GM19025 (cell line): ENCODE results near the gene SLC6A11.

Experiments used
- ATAC-seq: cut with Tn5 transposase; IDR thresholded peaks from one replicate; pipeline ENCODE4 v1.9.1; 2021; ENCODE audit warnings: mild to moderate bottlenecking, low read depth, moderate library complexity; ENCODE audit not compliant: unreplicated experiment

Gene SLC6A11

DNA sequence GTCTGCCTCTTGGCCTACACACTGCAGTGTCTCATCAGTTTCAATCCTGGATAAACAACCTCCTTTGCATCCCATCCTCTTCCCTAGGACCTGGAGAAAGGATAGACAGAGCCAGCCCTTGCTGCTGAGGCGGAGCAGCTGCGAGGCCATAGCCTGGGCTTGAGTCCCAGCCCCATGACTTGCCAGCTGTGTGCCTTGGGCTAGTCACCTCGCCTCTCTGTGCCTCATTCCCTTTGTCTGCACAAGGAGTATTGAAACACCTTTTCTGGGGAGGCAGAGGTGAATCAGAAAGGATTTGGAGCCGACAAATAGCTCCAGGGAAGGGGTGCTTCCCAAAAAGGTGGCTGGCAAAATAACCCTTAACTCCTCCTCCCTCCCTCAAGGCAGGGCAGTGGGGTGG lies 111.5 kb downstream of the SLC6A11 start:
- ATAC-seq: no peak

DNA sequence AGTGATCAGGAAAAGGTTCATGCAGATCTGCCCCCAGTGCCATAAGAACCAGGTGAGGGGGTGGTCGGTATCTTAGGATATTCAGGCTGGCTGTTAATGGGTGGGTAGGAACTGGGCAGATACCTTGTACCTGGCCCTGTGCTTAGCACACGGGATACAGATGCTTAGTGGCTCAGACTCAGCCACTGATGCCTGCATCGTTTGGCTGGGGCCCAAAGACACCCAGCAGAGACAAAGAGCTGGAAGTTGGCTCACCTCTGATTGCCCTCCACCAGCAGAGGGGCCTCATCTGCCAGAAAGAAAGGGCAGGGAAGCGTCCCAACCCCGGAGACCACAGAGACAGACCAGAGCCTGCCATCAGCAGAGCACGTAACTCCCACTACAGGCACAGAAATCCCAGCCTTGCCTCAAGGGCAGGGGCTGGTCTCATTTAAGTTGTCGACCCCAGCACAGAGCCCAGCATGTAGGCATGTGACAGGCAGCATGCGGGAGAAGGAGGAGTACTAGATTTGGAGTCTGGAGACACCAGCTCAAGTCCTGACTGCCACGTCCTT lies 112.5 kb downstream of the SLC6A11 start:
- ATAC-seq: no peak

DNA sequence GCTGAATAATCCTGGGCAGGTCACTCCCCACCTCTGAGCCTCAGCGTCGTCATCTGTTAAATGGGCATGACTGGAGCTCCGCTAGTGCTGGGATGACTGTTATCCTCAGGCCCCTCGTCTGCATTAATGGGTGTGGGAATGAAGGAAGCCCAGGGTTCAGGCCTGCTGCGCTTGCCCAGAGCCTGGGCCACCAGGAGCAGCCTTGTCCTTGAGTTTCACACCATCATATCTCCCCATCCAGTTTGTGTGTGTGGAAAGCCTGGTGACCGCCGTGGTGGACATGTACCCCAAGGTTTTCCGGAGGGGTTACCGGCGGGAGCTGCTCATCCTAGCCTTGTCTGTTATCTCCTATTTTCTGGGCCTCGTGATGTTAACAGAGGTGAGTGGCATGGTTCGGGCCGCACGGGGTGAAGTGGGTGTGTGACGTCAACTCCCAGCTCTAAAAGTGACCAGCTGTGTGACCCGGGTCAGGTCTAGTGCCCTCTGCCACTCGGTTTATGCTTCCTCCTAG lies 113.0 kb downstream of the SLC6A11 start:
- ATAC-seq: no peak

DNA sequence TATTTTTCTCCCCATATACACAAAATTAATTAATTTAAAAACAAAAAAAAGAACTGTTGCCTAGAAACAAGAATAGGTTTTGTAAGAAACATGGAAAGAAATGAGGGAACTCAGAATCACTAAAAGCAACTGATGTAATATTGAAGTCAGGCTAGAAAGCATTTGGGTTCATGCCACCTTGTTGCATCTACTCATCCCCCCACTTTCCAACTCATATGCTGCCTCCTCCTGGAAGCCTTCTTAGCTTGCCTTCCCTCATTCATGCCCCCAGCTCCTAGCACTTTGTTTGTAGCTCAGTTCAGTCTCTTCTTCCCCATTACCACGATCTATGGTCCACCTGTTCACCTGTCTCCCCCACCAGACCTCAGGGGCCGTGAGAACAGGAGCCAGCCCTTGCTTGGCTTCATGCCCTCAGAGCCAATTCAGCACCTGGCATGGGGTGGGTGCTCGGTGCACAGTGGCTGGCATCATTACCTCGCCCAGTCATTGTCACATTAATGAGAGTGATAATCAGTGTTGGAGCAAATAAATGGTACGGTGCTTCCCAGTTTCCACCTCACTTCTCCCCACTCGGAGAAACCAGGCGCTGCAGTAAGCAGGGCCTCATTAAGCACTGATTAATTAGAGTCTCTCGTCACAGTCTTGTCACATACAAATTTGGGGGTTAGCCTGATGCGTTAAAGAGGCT lies 114.1 kb downstream of the SLC6A11 start:
- ATAC-seq: no peak

DNA sequence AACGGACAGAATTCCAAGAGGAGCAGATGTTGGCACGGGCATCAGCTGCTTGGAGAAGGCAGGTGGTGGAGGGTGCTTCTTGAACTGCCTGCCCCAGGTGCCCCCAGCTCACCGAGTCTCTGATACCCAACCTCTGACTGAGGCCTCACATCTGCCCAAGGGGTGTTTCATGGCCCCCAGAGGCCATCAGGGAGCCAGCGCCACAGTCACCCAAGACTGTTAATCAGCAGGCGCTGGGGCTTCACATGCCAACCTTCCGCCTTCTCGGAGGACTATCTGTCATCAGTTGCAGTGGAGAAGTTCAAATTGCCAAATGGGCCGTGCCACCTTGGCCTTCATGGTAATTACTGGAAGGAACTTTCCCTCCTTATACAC lies 114.6 kb downstream of the SLC6A11 start:
- ATAC-seq: no peak

DNA sequence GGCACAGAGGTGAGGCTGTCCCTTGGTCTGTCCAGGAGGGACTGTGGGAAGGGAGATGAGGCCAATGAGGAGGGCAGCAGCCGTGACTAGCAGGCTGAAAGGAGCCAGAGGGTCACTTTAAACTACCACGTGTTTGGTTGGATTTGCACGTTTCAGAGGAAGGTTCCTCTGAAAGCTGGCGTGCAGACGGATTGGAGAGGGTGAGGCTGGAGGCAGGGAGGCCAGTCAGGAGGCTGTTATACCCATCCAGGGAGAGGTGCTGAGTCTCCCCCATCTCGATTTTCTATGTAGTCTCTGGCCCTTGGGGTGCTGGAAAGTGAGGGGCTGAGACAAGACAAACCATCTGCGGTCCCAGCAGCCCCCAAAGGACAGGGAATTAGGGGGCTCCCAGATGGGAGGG lies 116.6 kb downstream of the SLC6A11 start:
- no peak for ATAC-seq

DNA sequence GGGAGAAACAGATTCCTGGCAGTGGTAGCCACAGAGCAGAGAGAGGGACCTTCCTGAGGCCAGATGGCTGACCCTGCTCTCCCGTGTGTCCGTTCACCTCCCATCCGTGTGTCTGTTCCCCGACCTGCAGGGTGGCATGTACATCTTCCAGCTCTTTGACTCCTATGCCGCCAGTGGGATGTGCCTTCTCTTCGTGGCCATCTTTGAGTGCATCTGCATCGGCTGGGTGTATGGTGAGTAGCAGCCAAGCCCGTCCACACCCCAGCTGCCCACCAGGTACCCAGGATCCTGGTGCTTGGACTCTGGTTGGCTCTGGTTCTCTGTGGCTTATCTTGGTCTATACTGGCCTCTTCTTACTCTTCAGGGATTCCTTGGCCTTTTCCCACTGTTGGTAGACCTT lies 117.0 kb downstream of the SLC6A11 start:
- no peak for ATAC-seq

DNA sequence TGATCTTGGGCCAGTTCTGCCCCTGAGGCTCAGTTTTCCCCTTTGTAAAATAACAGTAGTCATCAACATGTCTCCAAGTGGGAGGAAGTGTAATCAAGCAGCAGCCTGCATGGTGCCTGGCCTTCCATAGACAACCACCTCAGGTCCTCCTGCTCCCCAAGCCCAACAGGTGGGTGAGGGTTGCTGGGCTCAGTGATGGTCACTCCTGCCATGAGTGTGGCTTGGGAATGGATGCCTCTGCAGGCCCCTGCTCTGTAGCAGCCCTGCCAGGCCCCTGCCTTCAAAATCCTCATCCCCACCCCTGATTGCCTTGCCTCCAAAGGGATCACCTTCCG lies 117.4 kb downstream of the SLC6A11 start:
- ATAC-seq: no peak

DNA sequence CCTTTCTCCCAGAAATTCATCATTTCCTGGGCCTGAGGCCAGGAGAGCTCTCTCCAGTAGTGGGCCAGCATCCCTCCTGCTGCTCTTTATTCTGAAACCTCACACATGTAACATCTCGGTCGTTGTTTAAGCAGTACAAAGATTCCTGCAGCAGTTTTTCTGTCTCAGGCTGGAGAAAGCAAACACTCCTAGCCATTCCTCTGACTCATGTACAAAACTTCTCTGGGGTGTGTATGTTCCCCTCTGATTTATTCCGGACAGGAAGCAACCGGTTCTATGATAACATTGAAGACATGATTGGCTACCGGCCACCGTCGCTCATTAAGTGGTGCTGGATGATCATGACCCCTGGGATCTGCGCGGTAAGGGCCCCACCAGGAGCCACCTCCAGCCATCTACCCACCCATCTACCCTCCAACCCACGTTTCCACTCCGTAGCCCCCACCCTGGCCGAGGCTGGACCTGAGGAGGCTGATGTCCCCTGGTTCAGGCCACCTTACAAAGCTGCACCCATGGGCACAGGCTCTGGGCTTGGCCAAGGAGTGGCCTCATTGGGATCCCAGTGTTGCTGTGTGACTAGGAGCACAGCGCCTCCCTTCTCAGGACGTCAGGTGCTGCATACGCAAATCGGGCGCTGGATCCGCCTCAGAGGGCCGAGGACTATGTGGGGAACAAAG lies 117.9 kb downstream of the SLC6A11 start:
- ATAC-seq: no peak

DNA sequence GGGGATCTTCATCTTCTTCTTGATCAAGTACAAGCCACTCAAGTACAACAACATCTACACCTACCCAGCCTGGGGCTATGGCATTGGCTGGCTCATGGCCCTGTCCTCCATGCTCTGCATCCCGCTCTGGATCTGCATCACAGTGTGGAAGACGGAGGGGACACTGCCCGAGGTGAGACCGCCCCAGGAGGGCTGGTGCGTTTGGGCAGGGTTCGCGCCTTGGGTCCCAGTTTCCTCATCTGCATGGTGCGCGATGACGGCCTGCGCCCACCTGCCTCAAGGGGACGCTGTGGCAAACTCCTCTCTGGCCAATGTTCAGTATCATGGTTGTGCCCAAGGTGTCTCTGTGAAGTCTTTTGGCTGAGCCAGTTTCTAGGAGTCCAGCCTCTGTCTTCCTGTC lies 119.0 kb downstream of the SLC6A11 start:
- no peak for ATAC-seq

DNA sequence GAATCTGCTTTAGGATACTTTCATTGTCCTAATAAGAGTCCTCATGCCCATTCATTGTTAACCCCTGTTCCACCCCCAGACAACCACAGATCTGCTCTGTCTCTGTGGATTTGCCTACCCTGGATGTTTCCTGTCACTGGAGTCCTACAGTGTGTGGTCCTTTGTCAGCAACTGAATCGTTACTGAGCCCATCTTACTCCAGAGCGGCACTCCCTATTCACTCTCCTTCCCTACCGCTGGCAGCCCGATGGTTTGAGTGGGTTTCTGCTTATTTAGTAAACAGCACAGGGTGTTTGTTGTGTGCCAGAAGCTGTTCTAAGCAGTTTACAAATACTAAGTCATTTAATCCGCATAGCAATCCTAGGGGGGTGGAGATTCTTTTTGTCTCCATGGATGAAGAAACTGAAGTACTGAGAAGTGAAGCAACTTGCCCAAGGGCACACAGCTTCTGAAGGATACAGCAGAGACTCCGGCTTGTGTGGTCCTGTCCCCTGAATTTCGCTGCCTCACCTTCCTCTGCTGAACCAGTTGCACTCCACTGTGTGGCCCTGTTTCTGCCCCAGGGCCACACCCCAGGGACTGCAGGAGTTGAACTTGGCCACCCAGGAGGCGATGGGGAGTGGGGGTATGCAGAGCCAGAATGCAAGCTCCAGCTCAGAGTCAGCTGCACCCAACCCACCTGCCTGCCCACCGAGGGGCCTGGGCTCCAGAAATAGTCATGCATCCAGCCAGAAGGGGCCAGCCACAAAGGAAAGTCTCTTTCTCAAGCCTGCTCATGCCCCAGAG lies 120.0 kb downstream of the SLC6A11 start:
- no peak for ATAC-seq

DNA sequence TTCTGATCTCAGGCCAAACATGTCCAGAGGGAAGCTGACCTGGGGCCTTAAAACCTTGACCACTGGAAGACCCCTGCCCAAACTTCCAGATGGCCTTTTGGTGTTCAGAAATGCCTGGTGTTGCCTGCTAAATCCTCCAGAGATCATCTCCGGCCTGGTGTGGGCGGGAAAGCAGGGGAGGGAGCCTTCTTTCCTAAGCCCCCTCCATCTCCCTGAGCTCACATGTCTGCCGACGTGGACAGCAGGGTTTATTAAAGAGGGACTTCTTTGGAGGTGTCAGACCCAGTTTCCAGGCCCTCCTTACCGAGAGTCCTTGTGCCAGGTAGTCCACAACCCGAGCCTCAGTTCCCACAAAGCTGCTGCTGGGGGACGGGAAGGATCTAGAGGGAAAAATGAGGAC lies 120.7 kb downstream of the SLC6A11 start:
- no peak for ATAC-seq

DNA sequence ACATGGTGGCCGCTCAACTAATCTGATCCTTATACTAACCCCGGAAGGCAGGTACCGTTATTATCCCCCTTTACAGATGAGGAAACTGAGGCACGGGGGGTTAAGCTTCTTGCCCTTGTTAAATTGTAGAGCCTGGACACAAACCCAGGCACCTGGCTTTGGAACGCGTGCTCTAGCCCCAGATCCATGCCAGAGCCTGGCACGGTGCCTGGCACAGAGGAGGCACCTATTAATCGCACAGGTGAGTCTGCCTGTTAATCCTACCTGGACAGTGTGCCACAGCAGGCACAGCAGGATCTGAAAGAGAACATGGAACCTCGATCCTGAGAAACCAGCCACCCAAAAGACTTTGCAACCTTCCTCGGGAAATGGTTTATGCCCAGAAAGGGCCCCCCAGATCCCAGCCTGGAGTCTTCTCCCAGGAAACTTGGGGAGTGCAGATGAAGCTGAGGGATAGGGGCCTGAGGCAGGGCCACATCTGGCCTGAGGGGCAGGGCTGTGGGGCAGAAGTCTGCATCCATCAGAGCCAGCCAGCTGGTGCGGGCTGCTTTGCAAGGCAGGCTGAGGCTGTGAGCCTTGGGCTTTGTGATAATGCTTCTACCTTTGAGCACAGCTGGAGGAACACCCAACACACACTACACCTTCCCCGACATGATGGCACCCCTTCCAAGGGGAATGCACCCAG lies 121.3 kb downstream of the SLC6A11 start:
- no peak for ATAC-seq

DNA sequence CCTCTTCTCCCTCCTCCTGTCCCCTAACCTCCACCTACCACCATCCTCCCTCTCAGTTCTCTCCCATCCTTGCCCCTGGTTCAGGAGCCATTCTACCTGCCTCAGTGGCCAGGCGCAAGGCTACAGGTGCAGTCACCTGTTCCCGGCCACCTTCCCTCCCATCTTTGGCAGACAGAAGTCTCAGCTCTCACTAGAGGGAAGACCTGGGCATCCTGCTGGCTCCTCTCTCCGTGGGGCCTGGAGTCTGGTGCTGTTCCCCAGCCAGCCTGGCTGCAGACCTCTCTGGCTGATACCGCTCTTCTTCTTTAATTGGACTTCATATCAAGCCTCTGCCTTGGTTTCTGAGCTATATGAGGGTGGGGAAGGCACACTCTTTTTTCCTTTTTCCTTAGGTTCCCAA lies 123.5 kb downstream of the SLC6A11 start:
- no peak for ATAC-seq

DNA sequence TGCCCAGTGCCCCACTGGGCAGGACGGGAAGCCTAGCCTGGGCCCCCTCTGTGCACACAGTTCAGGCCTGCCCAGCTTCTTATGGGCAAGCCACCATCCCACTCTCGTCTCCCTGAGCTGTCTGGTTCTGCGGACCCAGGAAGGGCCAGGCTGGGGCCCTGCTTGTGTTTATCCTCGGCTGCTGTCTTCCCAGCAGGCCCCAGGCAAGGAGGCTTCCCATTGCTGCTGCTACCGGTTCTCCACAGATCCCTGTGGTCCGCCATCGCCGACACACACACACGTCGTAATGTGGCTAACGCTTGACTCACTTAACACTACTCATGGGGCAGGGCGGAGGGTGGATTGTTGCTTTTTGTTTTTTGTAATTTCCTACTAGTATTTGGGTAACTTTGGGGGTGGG lies 124.1 kb downstream of the SLC6A11 start:
- ATAC-seq: no peak

DNA sequence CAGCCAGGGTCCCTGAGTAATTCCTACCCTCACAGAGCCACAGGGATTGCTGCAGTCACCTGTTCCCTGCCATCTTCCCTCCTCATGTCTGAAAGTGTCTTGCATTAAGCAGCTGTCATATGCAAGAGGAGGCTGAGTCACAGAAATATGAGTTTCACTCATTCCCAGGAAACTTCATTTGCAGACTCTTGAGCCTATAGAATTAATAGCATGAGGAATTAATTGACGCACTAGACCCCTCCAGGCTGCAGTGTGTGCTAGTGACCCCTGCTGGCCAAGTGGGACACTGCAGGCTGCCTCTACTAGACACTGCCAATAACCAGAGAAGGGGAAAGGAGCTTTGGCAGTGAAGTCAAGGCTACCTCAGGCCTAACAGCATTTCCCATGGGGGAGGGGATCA lies 125.9 kb downstream of the SLC6A11 start:
- no peak for ATAC-seq

DNA sequence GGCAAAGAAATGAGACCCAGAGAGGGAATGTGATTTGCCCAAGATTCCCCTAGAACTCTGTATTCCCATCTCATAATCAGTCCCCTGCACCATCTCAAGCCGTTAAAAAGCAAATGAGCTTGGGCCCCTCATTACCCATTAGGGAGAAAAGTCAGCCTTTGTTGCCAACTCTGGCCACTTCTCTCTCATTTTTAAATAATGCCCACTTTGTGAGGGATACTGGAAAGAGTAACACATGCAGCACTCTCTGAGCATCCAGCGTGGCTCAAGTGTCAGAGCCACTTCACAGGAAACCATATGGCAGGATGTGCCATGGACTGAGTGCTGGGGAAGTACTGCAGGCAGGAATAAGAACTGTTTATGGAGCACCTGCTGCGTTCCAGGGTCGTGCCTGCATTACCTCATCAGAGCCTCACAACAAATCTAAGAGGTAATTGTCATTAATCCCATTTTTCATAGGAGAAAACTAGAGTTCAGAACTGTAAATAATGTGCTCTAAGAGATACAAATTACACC lies 126.7 kb downstream of the SLC6A11 start:
- no peak for ATAC-seq

DNA sequence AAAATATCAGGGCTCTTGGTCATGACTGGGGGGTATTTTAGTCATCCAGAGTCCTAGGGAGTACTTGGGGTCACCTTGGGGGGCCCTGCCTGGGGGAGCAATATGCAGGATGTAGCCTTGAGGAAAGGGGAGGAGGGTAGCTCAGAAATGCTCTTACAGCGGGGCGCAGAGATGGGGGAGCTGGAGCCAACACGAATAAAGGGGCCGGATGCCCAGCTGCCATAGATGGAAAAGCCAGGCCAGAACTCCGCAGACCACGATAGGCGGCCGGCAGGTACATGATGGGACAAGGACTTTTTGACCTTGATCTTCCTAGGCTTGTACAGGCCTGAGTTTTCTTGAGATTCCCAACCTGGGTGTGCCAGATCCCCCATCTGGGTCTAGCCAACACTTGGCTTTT lies 128.8 kb downstream of the SLC6A11 start:
- no peak for ATAC-seq

DNA sequence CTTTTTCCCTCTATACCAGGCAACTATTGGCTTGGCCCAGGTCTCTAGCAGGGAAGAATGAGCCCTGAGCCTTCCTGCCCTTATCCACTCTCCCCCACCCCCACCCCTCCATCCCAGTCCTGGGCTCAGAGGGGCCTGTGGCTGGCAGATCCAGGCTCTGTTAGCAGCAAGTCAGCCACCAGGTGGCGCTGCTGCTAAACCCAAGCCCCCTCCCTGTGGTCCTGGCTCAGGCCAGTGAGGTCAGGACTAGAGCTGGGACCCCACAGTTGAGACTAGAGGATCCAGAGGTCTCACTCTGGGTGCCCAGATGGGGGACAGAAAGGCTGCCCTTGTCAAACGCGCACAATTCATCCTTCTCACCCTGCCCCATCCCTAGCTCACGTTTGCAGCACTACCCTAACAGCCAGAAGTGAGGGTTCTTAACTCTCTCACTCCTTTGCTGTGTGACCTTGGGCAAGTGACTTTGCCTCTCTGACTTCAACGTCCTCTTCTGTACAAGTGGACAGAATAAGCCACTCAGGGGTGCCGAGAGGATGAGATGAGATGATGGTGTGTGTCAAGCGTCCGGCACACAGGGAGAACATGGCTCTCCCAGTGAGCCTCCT lies 129.8 kb downstream of the SLC6A11 start:
- no peak for ATAC-seq

DNA sequence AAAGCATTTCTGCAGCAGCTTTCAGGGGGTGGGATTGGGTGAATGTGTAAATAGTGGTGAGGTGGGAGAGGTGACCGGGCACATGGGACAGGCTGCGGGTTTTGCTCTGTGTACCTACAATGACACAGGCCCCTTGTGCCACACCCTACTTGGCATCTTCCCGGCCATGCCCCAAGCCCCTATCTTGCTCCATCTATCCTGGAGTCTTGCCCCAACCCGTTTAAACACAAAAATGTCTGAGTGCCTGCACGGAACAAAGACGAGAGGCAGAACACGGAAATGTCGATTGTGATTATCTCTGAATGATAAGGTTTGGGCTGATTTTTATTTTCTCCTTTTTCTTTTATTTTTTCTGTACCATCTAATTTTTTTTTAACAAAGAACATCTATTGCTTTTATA lies 130.5 kb downstream of the SLC6A11 start:
- no peak for ATAC-seq
